ENCODE results near the gene SDK1. TPM values are rescaled to one million over a fixed set of nuclear protein-coding genes. Genes with fewer than 3 reads are reported as not detected.

Gene SDK1
- total and polyA plus RNA-seq, 12 donors, result 1.0 to 5.3 (median 3.2) TPM

GRCh38 chr7:3332308-3332707 lies 31.3 kb downstream of the SDK1 start:
- H3K9me3 ChIP-seq, result no peaks in the 10 kb centered on the region
- ATAC-seq, result no peak
- 70 to 84% methylated on average over 2 of the region's 2 CpGs for WGBS, 2 donors
- H3K4me3 ChIP-seq, result no peak overlapping the region
- TF ChIP-seq CTCF (IDR thresholded peaks at IDR 0.05), result no peak
- intact Hi-C loops (cut with DNase I), result no loop called here
- H3K27ac ChIP-seq, result no peak overlapping the region
- no peak for DNase-seq
- H3K27me3 ChIP-seq, result peaks cover 0 to 24% (median 0%) of the 10 kb centered on the region in 7 donors
- H3K4me1 ChIP-seq, result no peaks in the 10 kb centered on the region
- no peaks in the 10 kb centered on the region for H3K36me3 ChIP-seq

- intact Hi-C loops (cut with DNase I), result no loop called here
- H3K27ac ChIP-seq, result no peak overlapping the region
- DNase-seq, result no peak
- H3K36me3 ChIP-seq, result no peaks in the 10 kb centered on the region
- peaks cover 0 to 24% (median 0%) of the 10 kb centered on the region in 7 donors for H3K27me3 ChIP-seq
- TF ChIP-seq CTCF (IDR thresholded peaks at IDR 0.05), result no peak
- no peaks in the 10 kb centered on the region for H3K9me3 ChIP-seq
- H3K4me1 ChIP-seq, result no peaks in the 10 kb centered on the region
- H3K4me3 ChIP-seq, result no peak overlapping the region
- WGBS, 2 donors, result 89 to 98% methylated on average over 2 of the region's 2 CpGs
- ATAC-seq, result no peak
Observed at GRCh38 chr7:3333861-3334260, 32.8 kb downstream of the SDK1 start.

- TF ChIP-seq CTCF (IDR thresholded peaks at IDR 0.05), result no peak
- Histone ChIP-seq H3K27ac (no peak overlapping the region), H3K9me3 (no peaks in the 10 kb centered on the region), H3K36me3 (no peaks in the 10 kb centered on the region), H3K27me3 (peaks cover 0 to 24% (median 0%) of the 10 kb centered on the region in 7 donors), H3K4me1 (no peaks in the 10 kb centered on the region), H3K4me3 (no peak overlapping the region)
- DNase-seq (no peak), ATAC-seq (no peak)
- intact Hi-C loops (cut with DNase I), result no loop called here
- WGBS, 2 donors, result 80 to 87% methylated on average over 6 of the region's 6 CpGs
Observed at GRCh38 chr7:3336042-3336665, 35.1 kb downstream of the SDK1 start.

- ATAC-seq (no peak), DNase-seq (no peak)
- TF ChIP-seq CTCF (IDR thresholded peaks at IDR 0.05), result no peak
- Histone ChIP-seq H3K27me3 (peaks cover 0 to 24% (median 0%) of the 10 kb centered on the region in 7 donors), H3K4me1 (no peaks in the 10 kb centered on the region), H3K9me3 (no peaks in the 10 kb centered on the region), H3K27ac (no peak overlapping the region), H3K36me3 (no peaks in the 10 kb centered on the region), H3K4me3 (no peak overlapping the region)
- 43 to 48% methylated on average over 3 of the region's 3 CpGs for WGBS, 2 donors
- intact Hi-C loops (cut with DNase I), result no loop called here
Observed at GRCh38 chr7:3338161-3338560, 37.1 kb downstream of the SDK1 start.

Measured in heart right ventricle (tissue), 16 donors.